ENCODE data around the gene HIPK1. TPM values are rescaled to one million over a fixed set of nuclear protein-coding genes. Genes with fewer than 3 reads are reported as not detected.

Gene HIPK1
- total and polyA plus RNA-seq, 8 donors: 6.8 to 42.1 (median 28.9) TPM

GRCh38 chr1:113887402-113888175 is 41.5 kb upstream of the HIPK1 start, which contains the start of gene BCL2L15:
Gene BCL2L15, minus strand, starts transcription at chr1:113887581. Its CDS starts 206 bp downstream, at chr1:113887375.
- Histone ChIP-seq H3K27ac (peak within 1 kb of the TSS; percentile 58 to 90 (median 84)), H3K36me3 (no peaks in the 10 kb centered on the region), H3K27me3 (no peaks in the 10 kb centered on the region), H3K4me3 (peak within 1 kb of the TSS; percentile 5 to 38 (median 20)), H3K9me3 (no peaks in the 10 kb centered on the region), H3K4me1 (peaks cover 9 to 11% (median 9%) of the 10 kb centered on the region in 3 donors)
- ATAC-seq (peak; percentile 76 to 87 (median 85)), DNase-seq (peak in 3 of 6 donors; percentile 34 to 49 (median 44)), FAIRE-seq (no peak)
- intact Hi-C loops (cut with DNase I): no loop called here
- 26 to 33% methylated on average over 6 of the region's 6 CpGs for WGBS, 2 donors
- no peak for TF ChIP-seq CTCF (IDR thresholded peaks at IDR 0.05)

GRCh38 chr1:113890816-113891215 is 38.3 kb upstream of the HIPK1 start:
- WGBS, 2 donors: 66 to 68% methylated on average over 2 of the region's 2 CpGs
- Histone ChIP-seq H3K27ac (no peak overlapping the region), H3K36me3 (peaks cover 0 to under 1% (median 0%) of the 10 kb centered on the region in 3 donors), H3K4me1 (peaks cover 5 to 11% (median 9%) of the 10 kb centered on the region in 3 donors), H3K4me3 (no peak overlapping the region), H3K27me3 (no peaks in the 10 kb centered on the region), H3K9me3 (no peaks in the 10 kb centered on the region)
- ATAC-seq (no peak), FAIRE-seq (no peak), DNase-seq (no peak)
- no peak for TF ChIP-seq CTCF (IDR thresholded peaks at IDR 0.05)
- intact Hi-C loops (cut with DNase I): no loop called here

- peaks cover 5 to 11% (median 9%) of the 10 kb centered on the region in 3 donors for H3K4me1 ChIP-seq
- no peak for FAIRE-seq
- no peak for ATAC-seq
- no peak overlapping the region for H3K27ac ChIP-seq
- intact Hi-C loops (cut with DNase I): no loop called here
- H3K9me3 ChIP-seq: no peaks in the 10 kb centered on the region
- no peak for TF ChIP-seq CTCF (IDR thresholded peaks at IDR 0.05)
- no peak overlapping the region for H3K4me3 ChIP-seq
- DNase-seq: no peak
- peaks cover 0 to 5% (median 0%) of the 10 kb centered on the region in 3 donors for H3K36me3 ChIP-seq
- WGBS, 2 donors: 87 to 89% methylated on average over 11 of the region's 11 CpGs
- H3K27me3 ChIP-seq: no peaks in the 10 kb centered on the region
Measured at GRCh38 chr1:113891631-113892220, 37.4 kb upstream of the HIPK1 start.

GRCh38 chr1:113893267-113893666 is 35.9 kb upstream of the HIPK1 start:
- WGBS, 2 donors: 70 to 80% methylated on average over 3 of the region's 3 CpGs
- FAIRE-seq (no peak), DNase-seq (no peak), ATAC-seq (no peak)
- H3K4me3 ChIP-seq: no peak overlapping the region
- H3K4me1 ChIP-seq: peaks cover 1 to 4% (median 2%) of the 10 kb centered on the region in 3 donors
- H3K27me3 ChIP-seq: no peaks in the 10 kb centered on the region
- H3K36me3 ChIP-seq: peaks cover 0 to 12% (median 4%) of the 10 kb centered on the region in 3 donors
- no peak overlapping the region for H3K27ac ChIP-seq
- no peak for TF ChIP-seq CTCF (IDR thresholded peaks at IDR 0.05)
- H3K9me3 ChIP-seq: no peaks in the 10 kb centered on the region
- intact Hi-C loops (cut with DNase I): no loop called here

Data from pancreas (tissue), 10 donors.